A549 (cell line): Measurements from ENCODE around the gene GRK3. TPM values are rescaled to one million over a fixed set of nuclear protein-coding genes. Genes with fewer than 3 reads are reported as not detected.

Source experiments
- ATAC-seq, 2 experiments: fragments of 200-7000 bp in 1 of 2; fragments of >200 bp in 1 of 2; cut with Nextera tagmentation in 1 of 2; cut with Tn5 transposase in 1 of 2; 3 replicates each; pipeline versions ENCODE4 v1.8.0 to v1.9.1; 2018 to 2020; ENCODE audit warnings: mild to moderate bottlenecking in 1 of 2, moderate library complexity in 1 of 2
- CTCF ChIA-PET: fragments of 300-600 bp; sonication (Branson Sonifier 250); formaldehyde crosslinking; extraction: SDS; loops from one replicate; lab custom pipeline; 2021; ENCODE audit warnings: antibody characterized with exemption, inconsistent platforms; lab: Yijun Ruan, JAX
- POLR2A ChIA-PET: fragments of 350-600 bp; formaldehyde crosslinking; extraction: SDS; loops from one replicate; lab custom pipeline; 2021; ENCODE audit warnings: antibody characterized with exemption, inconsistent platforms; lab: Yijun Ruan, JAX
- DNase-seq, 2 experiments: peaks; one replicate each; pipeline versions ENCODE4 v3.0.0 to v3.0.0-alpha.2; 2011 to 2016; ENCODE audit warnings: low read depth in 1 of 2, low spot score in 1 of 2
- FAIRE-seq: peaks from 2 replicates; lab custom pipeline; 2011; peaks lifted over from hg19 to GRCh38; lab: Jason Lieb, UNC
- H3K27ac ChIP-seq, 2 experiments: fragments of >200 bp; sonication (Bioruptor Twin); formaldehyde crosslinking; 3 replicates each; pipeline ENCODE4 v1.5.1; 2016 to 2017
- H3K4me1 ChIP-seq: fragments of >200 bp; sonication (Bioruptor Twin); formaldehyde crosslinking; 3 replicates; pipeline ENCODE4 v1.6.1; 2016
- H3K4me2 ChIP-seq: fragments of >200 bp; sonication (Bioruptor Twin); formaldehyde crosslinking; 3 replicates; pipeline ENCODE4 v1.6.1; 2016
- H3K4me3 ChIP-seq: fragments of >200 bp; sonication (Bioruptor Twin); formaldehyde crosslinking; 3 replicates; pipeline ENCODE4 v1.5.1; 2016
- H3K9me3 ChIP-seq: fragments of >200 bp; sonication (Bioruptor Twin); formaldehyde crosslinking; 3 replicates; pipeline ENCODE4 v1.6.1; 2016
- BHLHE40 ChIP-seq: IDR thresholded peaks from 2 replicates; pipeline ENCODE4 v1.6.1; 2012; ENCODE audit warnings: low read depth, low read length, inconsistent platforms
- CBX2 ChIP-seq: fragments of 200-600 bp; sonication (generic); IDR thresholded peaks from 2 replicates; pipeline ENCODE4 v1.6.1; 2016; ENCODE audit warnings: low read depth, mild to moderate bottlenecking, borderline replicate concordance
- EHF ChIP-seq: fragments of 250-450 bp; sonication (Bioruptor Pico); IDR thresholded peaks from 2 replicates; pipeline ENCODE4 v1.5.0; 2020; ENCODE audit warnings: mild to moderate bottlenecking
- EHMT2 ChIP-seq: fragments of 200-600 bp; sonication (generic); IDR thresholded peaks from 2 replicates; pipeline ENCODE4 v1.6.1; 2016; ENCODE audit warnings: antibody characterized with exemption, low read depth, mild to moderate bottlenecking, moderate library complexity
- ELK1 ChIP-seq: fragments of 150-350 bp; IDR thresholded peaks from 2 replicates; pipeline ENCODE4 v1.6.1; 2014; ENCODE audit warnings: low read depth, mild to moderate bottlenecking, low read length
- FOSB ChIP-seq: fragments of 250-450 bp; sonication (Bioruptor Pico); IDR thresholded peaks from 2 replicates; pipeline ENCODE4 v1.5.0; 2020; ENCODE audit warnings: mild to moderate bottlenecking, moderate library complexity
- FOSL2 ChIP-seq, 2 experiments: fragments of 450-650 bp in 1 of 2; fragments of >200 bp in 1 of 2; sonication (Bioruptor Twin) in 1 of 2; formaldehyde crosslinking; IDR thresholded peaks; 2 replicates each; pipeline versions ENCODE4 v1.5.0 to v1.6.1; 2016 to 2020; ENCODE audit warnings: mild to moderate bottlenecking in 1 of 2, moderate library complexity in 1 of 2
- HDAC2 ChIP-seq: fragments of 200-600 bp; sonication (generic); IDR thresholded peaks from 2 replicates; pipeline ENCODE4 v1.6.1; 2016
- HMGXB4 ChIP-seq: fragments of 250-450 bp; sonication (Bioruptor Pico); IDR thresholded peaks from 2 replicates; pipeline ENCODE4 v1.5.0; 2021; ENCODE audit warnings: mild to moderate bottlenecking, moderate library complexity, borderline replicate concordance
- HOXA7 ChIP-seq: fragments of 250-450 bp; sonication (Bioruptor Pico); IDR thresholded peaks from 2 replicates; pipeline ENCODE4 v1.5.0; 2020; ENCODE audit warnings: mild to moderate bottlenecking, moderate library complexity
- HOXB13 ChIP-seq: fragments of 250-450 bp; sonication (Bioruptor Pico); IDR thresholded peaks from 2 replicates; pipeline ENCODE4 v1.5.0; 2020; ENCODE audit warnings: low read depth, mild to moderate bottlenecking, moderate library complexity
- JUNB ChIP-seq: fragments of >200 bp; sonication (Bioruptor Twin); formaldehyde crosslinking; IDR thresholded peaks from 2 replicates; pipeline ENCODE4 v1.6.1; 2016
- MAFK ChIP-seq: fragments of 450-650 bp; IDR thresholded peaks from 2 replicates; pipeline ENCODE4 v1.6.1; 2014; ENCODE audit not compliant: partially characterized antibody
- RAD21 ChIP-seq, 2 experiments: fragments of >200 bp in 1 of 2; sonication (Bioruptor Twin) in 1 of 2; formaldehyde crosslinking in 1 of 2; IDR thresholded peaks in 1 of 2; conservative IDR thresholded peaks in 1 of 2; 2 replicates in 1 of 2; 3 replicates in 1 of 2; pipeline ENCODE4 v1.6.1; 2012 to 2018; ENCODE audit warnings: inconsistent platforms in 1 of 2
- RCOR1 ChIP-seq: fragments of 150-350 bp; IDR thresholded peaks from 2 replicates; pipeline ENCODE4 v1.6.1; 2014; ENCODE audit warnings: antibody characterized with exemption, low read length, low read depth
- RFX5 ChIP-seq: fragments of 450-650 bp; IDR thresholded peaks from 2 replicates; pipeline ENCODE4 v1.7.1; 2014; ENCODE audit warnings: antibody characterized with exemption, mild to moderate bottlenecking, moderate library complexity
- SMC3 ChIP-seq: fragments of >200 bp; sonication (Bioruptor Twin); formaldehyde crosslinking; IDR thresholded peaks from 3 replicates; pipeline ENCODE4 v1.6.1; 2018; ENCODE audit warnings: inconsistent platforms
- SREBF2 ChIP-seq: fragments of 450-650 bp; IDR thresholded peaks from 2 replicates; pipeline ENCODE4 v1.6.1; 2014; ENCODE audit warnings: mild to moderate bottlenecking, moderate library complexity
- TFCP2L1 ChIP-seq: fragments of 250-450 bp; sonication (Bioruptor Pico); IDR thresholded peaks from 2 replicates; pipeline ENCODE4 v1.5.0; 2021; ENCODE audit warnings: mild to moderate bottlenecking
- TP53 ChIP-seq: fragments of 250-450 bp; sonication (Bioruptor Pico); IDR thresholded peaks from 2 replicates; pipeline ENCODE4 v1.5.0; 2021; ENCODE audit warnings: mild to moderate bottlenecking, moderate library complexity
- USF2 ChIP-seq: fragments of 450-650 bp; IDR thresholded peaks from 2 replicates; pipeline ENCODE4 v1.6.1; 2014; ENCODE audit warnings: antibody characterized with exemption
- WGBS: methylation state at CpG from one replicate; pipeline ENCODE4 v1.1.6; 2017; ENCODE audit errors: missing lambda C conversion rate; 5-methylcytosine and 5-hydroxymethylcytosine counted together
- polyA plus RNA-seq, 4 experiments: library from polyadenylated mRNA; depleted of rRNA in 3 of 4; stranded (reverse); fragments of >200 nt; fragmentation: RNase III in 1 of 4; extraction: RNeasy Plus Mini Kit Qiagen cat#74134 plus additional on column Dnase treatment in 1 of 4; gene quantifications; 2 replicates in 3 of 4; 3 replicates in 1 of 4; pipeline ENCODE4 v1.2.3, GENCODE V29; 2011 to 2017
- TF ChIP-seq, protein P1 (sequence below): fragments of 250-450 bp; sonication (Bioruptor Pico); IDR thresholded peaks from 2 replicates; pipeline ENCODE4 v1.5.0; 2020; ENCODE audit warnings: low read depth, mild to moderate bottlenecking, moderate library complexity
- TF ChIP-seq, protein P2 (sequence below): IDR thresholded peaks from 2 replicates; pipeline ENCODE4 v1.6.1; 2012

GRK3 gene
- polyA plus RNA-seq, 2 of the 4 experiments (the other 2 are of a cell fraction) = 3.9 to 6.5 TPM

DNA sequence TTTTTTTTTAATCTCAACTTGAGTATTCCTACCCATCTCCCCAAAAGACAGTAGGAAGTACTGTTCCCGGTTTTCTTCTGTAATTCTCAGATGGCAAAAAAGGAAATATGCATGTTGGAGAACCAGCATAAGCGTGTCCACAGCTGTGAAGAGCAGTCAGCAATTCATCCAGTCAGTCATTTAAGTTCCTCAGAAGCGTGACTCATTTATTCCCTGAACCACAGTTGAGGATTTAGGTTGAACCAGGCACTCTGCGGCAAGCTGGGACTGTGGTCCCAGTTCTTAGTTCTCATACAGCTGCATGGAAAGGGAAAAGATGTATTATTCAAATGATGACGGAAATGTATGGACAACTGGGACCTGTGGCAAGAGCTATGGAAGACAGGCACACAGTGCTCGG is 116.5 kb downstream of the GRK3 start:
- Histone ChIP-seq H3K4me3 (no peak overlapping the region), H3K9me3 (no peaks in the 10 kb centered on the region)
- DNase-seq (no peak), ATAC-seq (no peak)
- CTCF ChIA-PET = no interaction called here
- TF ChIP-seq EHMT2 = no peak
- TF ChIP-seq RCOR1 = no peak
- TF ChIP-seq USF2 = no peak
- no peak for TF ChIP-seq HOXA7 (CRISPR knock-in tag)
- TF ChIP-seq HMGXB4 = no peak
- no peak for TF ChIP-seq BHLHE40
- TF ChIP-seq RAD21 (conservative IDR thresholded peaks at IDR 0.05 in 1 of 2, IDR thresholded peaks at IDR 0.05 in 1 of 2) = no peak
- TF ChIP-seq EHF (CRISPR knock-in tag) = no peak
- TF ChIP-seq, protein P1, sequence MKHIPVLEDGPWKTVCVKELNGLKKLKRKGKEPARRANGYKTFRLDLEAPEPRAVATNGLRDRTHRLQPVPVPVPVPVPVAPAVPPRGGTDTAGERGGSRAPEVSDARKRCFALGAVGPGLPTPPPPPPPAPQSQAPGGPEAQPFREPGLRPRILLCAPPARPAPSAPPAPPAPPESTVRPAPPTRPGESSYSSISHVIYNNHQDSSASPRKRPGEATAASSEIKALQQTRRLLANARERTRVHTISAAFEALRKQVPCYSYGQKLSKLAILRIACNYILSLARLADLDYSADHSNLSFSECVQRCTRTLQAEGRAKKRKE (CRISPR knock-in tag) = no peak
- TF ChIP-seq, all 56 proteins: peak for 0
- POLR2A ChIA-PET = no interaction called here
- FAIRE-seq = no peak
- Histone ChIP-seq H3K4me1 (no peaks in the 10 kb centered on the region), H3K4me2 (no peak overlapping the region), H3K27ac (no peak overlapping the region)
- WGBS = 87% methylated on average over 6 of the region's 6 CpGs

GRCh38 chr22:25682109-25682508 is 117.6 kb downstream of the GRK3 start:
- Histone ChIP-seq H3K4me3 (no peak overlapping the region), H3K4me2 (no peak overlapping the region), H3K9me3 (no peaks in the 10 kb centered on the region), H3K27ac (no peak overlapping the region), H3K4me1 (no peaks in the 10 kb centered on the region)
- ATAC-seq (no peak), DNase-seq (no peak), FAIRE-seq (no peak)
- CTCF ChIA-PET = interaction anchor here (0.7 to 1.3 kb wide), 2 partner anchors 13 to 59 kb away, joined by 3 to 4 read pairs; no protein-coding TSS in a partner anchor
- POLR2A ChIA-PET = no interaction called here
- TF ChIP-seq JUNB (no peak), ELK1 (no peak), HDAC2 (no peak), TP53 (CRISPR knock-in tag) (no peak), FOSB (CRISPR knock-in tag) (no peak), SREBF2 (no peak), FOSL2 (IDR thresholded peaks at IDR 0.05) (no peak), FOSL2 (CRISPR knock-in tag; IDR thresholded peaks at IDR 0.05) (no peak), MAFK (no peak), TFCP2L1 (CRISPR knock-in tag) (no peak), RFX5 (no peak), HOXB13 (CRISPR knock-in tag) (no peak), SMC3 (no peak), CBX2 (no peak)
- TF ChIP-seq, protein P2, sequence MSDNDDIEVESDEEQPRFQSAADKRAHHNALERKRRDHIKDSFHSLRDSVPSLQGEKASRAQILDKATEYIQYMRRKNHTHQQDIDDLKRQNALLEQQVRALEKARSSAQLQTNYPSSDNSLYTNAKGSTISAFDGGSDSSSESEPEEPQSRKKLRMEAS = no peak
- WGBS = 85% methylated on average over 3 of the region's 3 CpGs
